GM18868 (cell line): Measurements from ENCODE around the gene TGM6.

Experiments used
- ATAC-seq: cut with Tn5 transposase; IDR thresholded peaks from one replicate; pipeline ENCODE4 v1.9.1; 2021; ENCODE audit warnings: mild to moderate bottlenecking, moderate library complexity; ENCODE audit not compliant: unreplicated experiment

The TGM6 gene

GRCh38 chr20:2480381-2480780 is 99.7 kb downstream of the TGM6 start:
- ATAC-seq = no peak
